ENCODE results near the gene KMT2A.
"Not testable (repeated sequence)": the region's sequence is repeated elsewhere in the genome, so short reads cannot be mapped to it uniquely, and the experiment has no call there.

KMT2A gene

DNA sequence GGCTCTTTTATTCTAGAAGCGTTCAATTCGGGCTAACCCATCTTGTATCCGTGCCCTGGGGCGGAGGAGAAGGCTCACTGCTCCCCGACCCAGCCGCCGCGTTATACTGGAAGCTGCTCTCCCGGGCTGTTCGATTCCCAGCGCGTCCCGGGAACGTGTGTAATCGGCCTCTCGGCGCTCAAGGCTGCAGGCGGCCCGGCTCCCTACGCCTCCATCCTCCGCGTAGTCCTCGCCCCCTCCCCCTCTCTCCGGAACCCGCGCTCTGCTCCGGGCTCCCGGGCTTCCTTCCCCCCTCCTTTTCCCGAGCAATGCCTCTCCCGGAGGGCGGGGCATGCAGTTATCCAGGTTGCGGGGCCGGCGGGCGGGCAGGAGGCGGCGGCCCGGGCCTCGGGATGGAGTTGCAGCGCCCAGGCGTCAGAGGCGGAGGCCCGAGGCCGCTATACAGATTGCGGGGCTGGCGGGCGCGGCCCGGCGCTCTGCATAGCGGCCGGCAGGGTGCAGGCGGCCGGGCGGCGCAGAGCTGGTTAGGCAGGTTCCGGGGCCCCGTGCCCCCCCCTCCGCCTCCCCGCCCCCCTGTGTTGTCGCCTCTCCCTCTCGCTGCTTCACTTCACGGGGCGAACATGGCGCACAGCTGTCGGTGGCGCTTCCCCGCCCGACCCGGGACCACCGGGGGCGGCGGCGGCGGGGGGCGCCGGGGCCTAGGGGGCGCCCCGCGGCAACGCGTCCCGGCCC lies at the start of gene KMT2A:
KMT2A (plus strand) TSS at position 600 of the 732 bp plus-strand sequence; CDS start at position 621, 21 bp downstream.
- DNase-seq = peak; percentile 93

GRCh38 chr11:118396097-118396501 lies 40.2 kb upstream of the KMT2A start:
- no peak for DNase-seq

DNA sequence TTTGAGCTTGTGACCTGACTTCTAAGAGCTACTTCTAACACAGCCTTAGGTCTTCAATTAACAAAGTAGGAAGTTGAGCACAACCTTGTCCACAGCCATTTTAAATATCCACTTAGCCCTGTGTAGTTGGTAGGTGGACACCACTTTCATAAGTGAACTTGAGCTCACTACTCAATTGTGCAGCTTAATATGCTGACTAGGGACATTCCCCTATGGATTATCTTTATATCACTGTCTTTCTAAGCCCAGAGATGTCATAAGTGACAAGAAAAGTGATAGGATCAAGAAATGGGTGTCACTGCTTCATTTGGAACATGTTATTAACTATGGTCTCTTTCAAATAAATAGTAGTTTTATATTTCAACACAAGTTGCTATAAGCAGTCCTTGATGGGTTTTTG lies 38.8 kb upstream of the KMT2A start:
- no peak for DNase-seq

DNA sequence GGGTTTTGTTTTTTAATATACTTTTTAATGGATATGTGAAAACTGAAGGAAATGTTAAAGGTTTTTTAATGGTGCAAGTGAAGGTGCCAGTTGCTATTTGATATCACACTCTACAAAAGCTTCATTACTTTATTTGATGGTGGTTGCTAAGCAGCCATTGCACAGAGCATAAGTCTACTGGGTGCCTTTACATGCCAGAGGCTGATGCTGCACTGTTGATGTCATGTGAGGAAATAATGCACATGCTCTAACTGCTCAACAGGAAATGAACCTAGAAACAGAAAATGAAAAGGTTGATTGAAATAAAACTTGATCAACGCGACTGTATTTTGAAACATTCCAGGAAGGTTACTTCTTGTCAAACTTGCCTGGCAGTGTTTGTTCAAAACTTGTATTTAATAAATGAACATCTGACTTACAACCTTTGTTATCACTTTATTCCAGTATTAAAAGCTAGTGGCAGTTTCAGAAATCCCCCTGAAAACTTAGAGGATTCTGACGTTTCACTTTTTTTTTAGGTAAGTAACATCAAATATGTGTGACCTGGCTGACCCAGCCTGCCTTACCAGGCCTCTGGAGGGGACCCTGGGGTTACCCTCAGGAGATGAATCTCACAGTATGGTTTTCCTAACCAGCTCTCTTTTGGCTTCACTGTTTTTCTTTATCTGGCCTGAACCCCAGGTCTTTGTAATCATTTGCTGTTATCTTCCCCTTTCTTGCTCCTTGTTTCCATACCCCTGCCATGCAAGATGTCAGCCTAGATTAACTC lies 37.3 kb upstream of the KMT2A start:
- DNase-seq = peak; percentile 48

- DNase-seq = peak; percentile 92
Measured at GRCh38 chr11:118401151-118401879, 35.0 kb upstream of the KMT2A start, which contains the start of gene ATP5MG. Gene ATP5MG (plus strand): TSS chr11:118401606. CDS start chr11:118401666, 60 bp downstream.

- no peak for DNase-seq
Measured at GRCh38 chr11:118401880-118402590, 34.3 kb upstream of the KMT2A start.

GRCh38 chr11:118402594-118402993 lies 33.7 kb upstream of the KMT2A start:
- DNase-seq = not testable (repeated sequence)

- DNase-seq = no peak
Measured at GRCh38 chr11:118406599-118407166, 29.6 kb upstream of the KMT2A start.

DNA sequence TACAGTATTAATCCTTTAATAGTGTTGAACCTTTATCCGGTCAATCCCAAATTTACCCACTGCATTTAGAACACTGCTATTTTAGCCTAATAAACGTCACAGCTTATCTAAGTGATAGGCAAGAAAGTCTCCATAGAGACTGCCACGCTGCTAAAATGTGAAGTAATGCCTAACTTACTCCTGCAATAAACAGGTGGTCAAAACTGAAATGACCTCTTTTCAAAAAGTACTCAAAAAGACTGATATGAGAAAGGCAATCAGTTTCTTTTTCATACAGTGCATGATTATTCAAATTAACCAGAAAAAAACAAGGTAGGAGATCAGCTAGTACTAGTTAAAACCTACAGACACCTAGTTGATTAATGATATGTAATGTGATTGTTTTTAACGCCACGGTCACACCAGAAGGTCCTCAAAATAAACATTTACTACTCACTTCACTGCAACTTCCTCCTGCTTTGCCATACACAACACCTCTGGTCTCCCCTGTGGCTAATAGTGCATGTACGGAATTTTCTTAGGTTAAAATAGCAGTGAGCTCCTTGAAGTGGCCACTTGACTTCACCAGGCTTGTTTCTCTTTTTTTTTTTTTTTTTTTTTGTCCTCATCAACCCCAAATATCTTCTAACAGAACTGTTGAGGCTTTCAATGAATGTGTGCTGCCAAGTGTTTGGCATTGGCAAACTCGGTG lies 26.1 kb upstream of the KMT2A start:
- DNase-seq = no peak

- DNase-seq = no peak
Measured at GRCh38 chr11:118411530-118411929, 24.8 kb upstream of the KMT2A start.

- DNase-seq = no peak
Measured at GRCh38 chr11:118412921-118413320, 23.4 kb upstream of the KMT2A start.

DNA sequence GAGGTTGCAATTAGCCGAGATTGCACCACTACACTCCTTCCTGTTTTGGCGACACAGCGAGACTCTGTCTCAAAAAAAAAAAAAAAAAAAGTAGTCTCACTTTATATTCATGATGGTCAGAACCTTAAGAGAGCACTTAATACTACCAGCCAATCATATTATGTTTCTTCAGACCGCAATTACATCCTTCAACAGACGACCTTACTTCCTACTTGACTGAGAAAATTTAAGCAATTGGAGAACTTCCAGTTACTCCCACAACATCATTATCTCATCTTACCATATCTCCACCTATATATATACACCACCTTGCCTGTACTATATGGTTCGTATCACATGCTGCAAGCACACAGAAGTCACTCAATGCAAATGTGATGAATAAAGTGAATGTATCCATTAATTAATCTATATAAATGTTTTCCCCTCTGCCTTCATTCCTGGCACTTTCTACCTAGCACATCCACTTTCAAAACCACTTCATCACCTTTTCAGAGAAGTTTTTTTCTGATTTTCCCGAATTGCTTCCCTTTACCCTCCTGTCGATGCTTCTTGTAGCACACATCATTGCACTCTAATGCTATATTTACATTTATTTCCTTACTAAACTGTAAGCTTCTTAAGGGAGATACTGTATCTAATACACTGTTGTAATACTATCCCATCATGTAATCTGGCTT lies 21.1 kb upstream of the KMT2A start:
- DNase-seq = no peak

GRCh38 chr11:118415739-118416068 lies 20.6 kb upstream of the KMT2A start:
- DNase-seq = peak; percentile 13

- DNase-seq = not testable (repeated sequence)
Measured at GRCh38 chr11:118416900-118417299, 19.4 kb upstream of the KMT2A start.

GRCh38 chr11:118417801-118418200 lies 18.5 kb upstream of the KMT2A start:
- DNase-seq = no peak

DNA sequence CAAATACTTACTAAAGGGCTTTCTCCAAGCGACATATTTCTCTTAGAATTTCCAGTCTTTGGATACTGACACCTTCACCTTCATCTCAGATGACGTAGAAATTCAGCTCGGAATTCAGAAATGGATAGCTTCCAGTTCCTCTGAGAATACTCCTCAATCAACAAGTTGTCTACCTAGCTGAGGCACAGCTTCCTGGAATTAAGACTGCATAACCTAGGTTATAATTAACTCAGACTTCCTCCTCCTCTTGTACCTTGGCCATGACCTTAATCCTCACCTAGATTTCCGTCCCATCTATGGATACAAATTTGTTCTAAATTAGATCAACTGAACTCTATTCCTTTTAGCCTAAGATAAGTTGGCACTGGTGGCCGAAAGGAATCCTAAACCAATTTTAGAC lies 17.5 kb upstream of the KMT2A start:
- DNase-seq = no peak

GRCh38 chr11:118427707-118428106 lies 8.6 kb upstream of the KMT2A start:
- no peak for DNase-seq

DNA sequence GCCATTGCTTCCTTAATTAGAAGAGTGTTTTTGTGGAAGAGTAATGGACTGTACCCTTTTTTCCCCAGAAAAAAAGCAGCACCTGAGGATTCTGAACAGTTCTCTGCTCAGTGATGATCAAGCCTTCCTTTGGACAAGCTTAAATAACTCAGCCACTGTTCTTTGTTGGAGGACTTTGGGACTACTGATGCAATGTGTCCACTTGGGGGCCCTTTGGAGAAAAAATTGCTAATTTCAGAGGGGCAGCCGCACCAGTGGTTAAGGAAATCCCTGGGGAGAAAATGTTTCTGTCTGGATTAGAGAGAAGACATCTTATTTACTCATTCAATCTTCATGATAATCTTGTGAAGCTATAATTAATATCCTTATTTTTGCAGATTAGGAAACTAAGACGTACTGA lies 5.3 kb upstream of the KMT2A start:
- no peak for DNase-seq

DNA sequence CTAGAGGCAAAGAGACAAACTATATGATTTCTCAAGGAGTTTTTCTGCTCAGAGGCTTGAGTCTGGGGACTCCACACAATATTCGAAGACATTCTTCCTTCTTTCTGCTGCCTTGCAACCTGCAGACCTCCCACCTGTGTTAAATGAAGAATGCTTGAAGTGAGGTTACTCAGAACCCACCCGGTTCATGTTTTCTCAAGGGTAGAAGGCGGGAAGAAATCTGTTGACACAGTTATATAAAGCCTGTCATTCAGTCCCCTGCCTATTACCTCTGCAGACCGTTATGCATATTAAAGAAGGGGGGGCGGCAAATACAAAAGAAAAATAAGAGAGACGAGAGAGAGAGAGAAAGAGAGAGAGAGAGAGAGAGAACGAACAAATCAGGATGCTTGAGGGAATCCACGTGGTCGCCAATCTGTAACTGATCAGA lies 2.2 kb upstream of the KMT2A start:
- DNase-seq = no peak

GRCh38 chr11:118434553-118435289 lies 1.6 kb upstream of the KMT2A start:
- peak; percentile 43 for DNase-seq

Data from stimulated activated CD4-positive, alpha-beta T cell treated with anti-CD3 and anti-CD28 coated beads, Interleukin-1b, Interleukin-23, amount 100 ng/mL, for 48 hours (primary cell).